ENCODE results near the gene ACAP2. TPM values are rescaled to one million over a fixed set of nuclear protein-coding genes. Genes with fewer than 3 reads are reported as not detected.

Gene ACAP2
- total RNA-seq, 1 experiment from 2014 or later: 57.9 TPM

DNA sequence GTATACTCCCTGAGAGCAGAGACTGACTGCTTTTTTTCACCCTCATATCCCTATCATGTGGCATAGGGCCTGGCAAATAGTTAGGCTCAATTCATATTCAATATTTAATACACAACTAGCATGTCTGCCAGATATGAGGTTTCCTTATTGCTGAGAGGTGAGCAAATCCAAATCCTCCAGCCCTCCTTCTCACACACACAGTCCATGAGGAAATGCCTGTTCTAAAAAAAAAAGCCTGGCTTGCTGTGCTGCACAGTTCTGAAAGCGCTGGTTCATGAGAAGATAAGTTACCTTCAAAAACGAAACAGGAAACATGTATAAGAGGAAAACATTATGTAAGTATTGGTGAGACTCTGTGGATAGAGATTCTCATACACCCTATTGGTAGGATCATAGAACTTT lies 15.5 kb upstream of the ACAP2 start:
- in situ Hi-C loops (cut with HindIII; ENCODE audit: low pct_unique_long_range_greater_than_20kb, low sequenced_read_pairs): no loop called here
- DNase-seq (ENCODE audit: low read depth, low spot score) (no peak), ATAC-seq (no peak)
- ChIA-PET POLR2A (no interaction called here), CTCF (no interaction called here)
- intact Hi-C loops (cut with micrococcal nuclease; ENCODE audit: unreplicated experiment): no loop called here
- H3K4me1 ChIP-seq (ENCODE audit: control insufficient read depth, insufficient read depth, low read length): no peaks in the 10 kb centered on the region
- no peaks in the 10 kb centered on the region for H3K9me3 ChIP-seq (ENCODE audit: control insufficient read depth, insufficient read depth, low read depth, low read length)
- no TSS peak for BruUV-seq (replicated peaks)
- TF ChIP-seq POLR2AphosphoS5 (IDR thresholded peaks at IDR 0.05; ENCODE audit: low read depth, low read length): no peak
- TF ChIP-seq TCF7L2 (IDR thresholded peaks at IDR 0.05; ENCODE audit: low read depth, low read length): no peak
- TF ChIP-seq, protein P1, sequence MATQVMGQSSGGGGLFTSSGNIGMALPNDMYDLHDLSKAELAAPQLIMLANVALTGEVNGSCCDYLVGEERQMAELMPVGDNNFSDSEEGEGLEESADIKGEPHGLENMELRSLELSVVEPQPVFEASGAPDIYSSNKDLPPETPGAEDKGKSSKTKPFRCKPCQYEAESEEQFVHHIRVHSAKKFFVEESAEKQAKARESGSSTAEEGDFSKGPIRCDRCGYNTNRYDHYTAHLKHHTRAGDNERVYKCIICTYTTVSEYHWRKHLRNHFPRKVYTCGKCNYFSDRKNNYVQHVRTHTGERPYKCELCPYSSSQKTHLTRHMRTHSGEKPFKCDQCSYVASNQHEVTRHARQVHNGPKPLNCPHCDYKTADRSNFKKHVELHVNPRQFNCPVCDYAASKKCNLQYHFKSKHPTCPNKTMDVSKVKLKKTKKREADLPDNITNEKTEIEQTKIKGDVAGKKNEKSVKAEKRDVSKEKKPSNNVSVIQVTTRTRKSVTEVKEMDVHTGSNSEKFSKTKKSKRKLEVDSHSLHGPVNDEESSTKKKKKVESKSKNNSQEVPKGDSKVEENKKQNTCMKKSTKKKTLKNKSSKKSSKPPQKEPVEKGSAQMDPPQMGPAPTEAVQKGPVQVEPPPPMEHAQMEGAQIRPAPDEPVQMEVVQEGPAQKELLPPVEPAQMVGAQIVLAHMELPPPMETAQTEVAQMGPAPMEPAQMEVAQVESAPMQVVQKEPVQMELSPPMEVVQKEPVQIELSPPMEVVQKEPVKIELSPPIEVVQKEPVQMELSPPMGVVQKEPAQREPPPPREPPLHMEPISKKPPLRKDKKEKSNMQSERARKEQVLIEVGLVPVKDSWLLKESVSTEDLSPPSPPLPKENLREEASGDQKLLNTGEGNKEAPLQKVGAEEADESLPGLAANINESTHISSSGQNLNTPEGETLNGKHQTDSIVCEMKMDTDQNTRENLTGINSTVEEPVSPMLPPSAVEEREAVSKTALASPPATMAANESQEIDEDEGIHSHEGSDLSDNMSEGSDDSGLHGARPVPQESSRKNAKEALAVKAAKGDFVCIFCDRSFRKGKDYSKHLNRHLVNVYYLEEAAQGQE (IDR thresholded peaks at IDR 0.05; ENCODE audit: insufficient read depth in 1 of 2, low read depth in 2 of 2, low read length in 1 of 2): no peak
- no peak for TF ChIP-seq CTCF (IDR thresholded peaks at IDR 0.05)
- TF ChIP-seq SIN3A (IDR thresholded peaks at IDR 0.05; ENCODE audit: borderline replicate concordance, insufficient read depth, low read depth, low read length): no peak
- no peaks in the 10 kb centered on the region for H3K36me3 ChIP-seq (ENCODE audit: control insufficient read depth, insufficient read depth, low read length)
- no peaks in the 10 kb centered on the region for H3K27me3 ChIP-seq (ENCODE audit: control insufficient read depth, insufficient read depth, low read length)
- no peak overlapping the region for H3K4me3 ChIP-seq (ENCODE audit: low read depth in 2 of 2, low read length in 2 of 2)
- no peak overlapping the region for H3K27ac ChIP-seq (ENCODE audit: low read length)

DNA sequence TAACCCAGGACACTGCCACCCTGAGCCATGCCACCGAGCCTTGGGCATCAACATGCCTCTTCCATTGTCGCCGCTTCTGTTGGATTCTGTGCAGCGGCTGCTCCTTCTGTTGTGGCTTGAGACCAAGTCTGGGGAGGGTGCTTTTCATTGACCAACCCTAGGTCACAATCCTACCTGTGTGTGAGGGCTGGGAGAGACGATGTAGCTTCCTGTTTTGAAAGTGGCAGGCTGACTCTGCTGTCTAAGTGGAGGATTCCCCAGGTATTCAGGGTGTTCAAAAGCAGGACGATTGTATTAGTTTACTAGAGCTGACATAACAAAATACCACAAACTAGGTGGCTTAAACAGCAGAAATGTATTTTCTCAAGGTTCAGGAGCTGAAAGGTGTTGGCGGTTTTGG lies 13.0 kb upstream of the ACAP2 start:
- no peaks in the 10 kb centered on the region for H3K9me3 ChIP-seq (ENCODE audit: control insufficient read depth, insufficient read depth, low read depth, low read length)
- TF ChIP-seq SIN3A (IDR thresholded peaks at IDR 0.05; ENCODE audit: borderline replicate concordance, insufficient read depth, low read depth, low read length): no peak
- TF ChIP-seq TCF7L2 (IDR thresholded peaks at IDR 0.05; ENCODE audit: low read depth, low read length): no peak
- no peak for TF ChIP-seq CTCF (IDR thresholded peaks at IDR 0.05)
- ChIA-PET POLR2A (no interaction called here), CTCF (interaction anchor here (0.7 kb wide), 1 partner anchor 8 kb away, joined by 5 read pairs; no protein-coding TSS in a partner anchor)
- H3K36me3 ChIP-seq (ENCODE audit: control insufficient read depth, insufficient read depth, low read length): no peaks in the 10 kb centered on the region
- DNase-seq (ENCODE audit: low read depth, low spot score) (no peak), ATAC-seq (0 out of 2 replicates have a peak, but pooled peaks have one; percentile 27)
- no TSS peak for BruUV-seq (replicated peaks)
- in situ Hi-C loops (cut with HindIII; ENCODE audit: low pct_unique_long_range_greater_than_20kb, low sequenced_read_pairs) (no loop called here), intact Hi-C loops (cut with micrococcal nuclease; ENCODE audit: unreplicated experiment) (no loop called here)
- H3K27ac ChIP-seq (ENCODE audit: low read length): no peak overlapping the region
- H3K4me3 ChIP-seq (ENCODE audit: low read depth in 2 of 2, low read length in 2 of 2): no peak overlapping the region
- no peaks in the 10 kb centered on the region for H3K4me1 ChIP-seq (ENCODE audit: control insufficient read depth, insufficient read depth, low read length)
- H3K27me3 ChIP-seq (ENCODE audit: control insufficient read depth, insufficient read depth, low read length): no peaks in the 10 kb centered on the region
